ENCODE results near the gene TRIOBP. TPM values are rescaled to one million over a fixed set of nuclear protein-coding genes. Genes with fewer than 3 reads are reported as not detected.

The TRIOBP gene
- total RNA-seq, 1 donor from 2014 or later: 33.7 TPM

GRCh38 chr22:37809672-37810333 is 113.0 kb downstream of the TRIOBP start:
- TF ChIP-seq, protein P1, sequence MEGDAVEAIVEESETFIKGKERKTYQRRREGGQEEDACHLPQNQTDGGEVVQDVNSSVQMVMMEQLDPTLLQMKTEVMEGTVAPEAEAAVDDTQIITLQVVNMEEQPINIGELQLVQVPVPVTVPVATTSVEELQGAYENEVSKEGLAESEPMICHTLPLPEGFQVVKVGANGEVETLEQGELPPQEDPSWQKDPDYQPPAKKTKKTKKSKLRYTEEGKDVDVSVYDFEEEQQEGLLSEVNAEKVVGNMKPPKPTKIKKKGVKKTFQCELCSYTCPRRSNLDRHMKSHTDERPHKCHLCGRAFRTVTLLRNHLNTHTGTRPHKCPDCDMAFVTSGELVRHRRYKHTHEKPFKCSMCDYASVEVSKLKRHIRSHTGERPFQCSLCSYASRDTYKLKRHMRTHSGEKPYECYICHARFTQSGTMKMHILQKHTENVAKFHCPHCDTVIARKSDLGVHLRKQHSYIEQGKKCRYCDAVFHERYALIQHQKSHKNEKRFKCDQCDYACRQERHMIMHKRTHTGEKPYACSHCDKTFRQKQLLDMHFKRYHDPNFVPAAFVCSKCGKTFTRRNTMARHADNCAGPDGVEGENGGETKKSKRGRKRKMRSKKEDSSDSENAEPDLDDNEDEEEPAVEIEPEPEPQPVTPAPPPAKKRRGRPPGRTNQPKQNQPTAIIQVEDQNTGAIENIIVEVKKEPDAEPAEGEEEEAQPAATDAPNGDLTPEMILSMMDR (IDR thresholded peaks at IDR 0.05; ENCODE audit: partially characterized antibody, unreplicated experiment): no peak
- peaks cover 10% of the 10 kb centered on the region for H3K4me1 Mint-ChIP-seq (ENCODE audit: low read depth, unreplicated experiment)
- no peak overlapping the region for H3K27ac Mint-ChIP-seq (ENCODE audit: unreplicated experiment)
- H3K27me3 Mint-ChIP-seq (ENCODE audit: unreplicated experiment): peaks cover 5% of the 10 kb centered on the region
- no peaks in the 10 kb centered on the region for H3K36me3 Mint-ChIP-seq (ENCODE audit: unreplicated experiment)
- no peak for DNase-seq
- no peak overlapping the region for H3K4me3 Mint-ChIP-seq (ENCODE audit: unreplicated experiment)
- H3K9me3 Mint-ChIP-seq (ENCODE audit: unreplicated experiment): peaks cover 6% of the 10 kb centered on the region

DNA sequence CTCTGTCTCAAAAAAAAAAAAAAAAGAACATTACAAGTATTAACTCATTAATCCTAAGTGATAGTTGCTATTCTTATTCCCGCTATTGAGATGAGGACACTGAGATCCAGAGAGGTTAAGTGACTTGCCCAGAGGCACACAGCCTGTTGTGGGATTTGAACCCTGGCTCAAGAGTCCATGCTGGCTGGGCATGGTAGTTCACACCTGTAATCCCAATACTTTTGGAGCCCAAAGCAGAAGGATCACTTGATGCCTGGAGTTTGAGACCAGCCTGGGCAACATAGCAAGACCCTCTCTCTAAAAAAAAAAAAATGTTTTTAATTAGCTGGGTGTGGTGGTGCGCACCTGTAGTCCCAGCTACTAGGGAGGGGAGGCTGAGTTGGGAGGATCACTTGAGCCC is 115.0 kb downstream of the TRIOBP start:
- H3K9me3 Mint-ChIP-seq (ENCODE audit: unreplicated experiment): peaks cover 5% of the 10 kb centered on the region
- no peak overlapping the region for H3K4me3 Mint-ChIP-seq (ENCODE audit: unreplicated experiment)
- TF ChIP-seq, protein P1 (IDR thresholded peaks at IDR 0.05; ENCODE audit: partially characterized antibody, unreplicated experiment): no peak
- peaks cover under 1% of the 10 kb centered on the region for H3K27me3 Mint-ChIP-seq (ENCODE audit: unreplicated experiment)
- H3K4me1 Mint-ChIP-seq (ENCODE audit: low read depth, unreplicated experiment): no peaks in the 10 kb centered on the region
- DNase-seq: no peak
- no peaks in the 10 kb centered on the region for H3K36me3 Mint-ChIP-seq (ENCODE audit: unreplicated experiment)
- no peak overlapping the region for H3K27ac Mint-ChIP-seq (ENCODE audit: unreplicated experiment)

- DNase-seq: no peak
- TF ChIP-seq, protein P1 (IDR thresholded peaks at IDR 0.05; ENCODE audit: partially characterized antibody, unreplicated experiment): no peak
- Mint-ChIP-seq H3K4me3 (ENCODE audit: unreplicated experiment) (no peak overlapping the region), H3K36me3 (ENCODE audit: unreplicated experiment) (no peaks in the 10 kb centered on the region), H3K9me3 (ENCODE audit: unreplicated experiment) (peaks cover 3% of the 10 kb centered on the region), H3K27me3 (ENCODE audit: unreplicated experiment) (no peaks in the 10 kb centered on the region), H3K27ac (ENCODE audit: unreplicated experiment) (no peak overlapping the region), H3K4me1 (ENCODE audit: low read depth, unreplicated experiment) (peaks cover 2% of the 10 kb centered on the region)
These were observed 116.2 kb downstream of the TRIOBP start for GRCh38 chr22:37812869-37813678.

- H3K4me1 Mint-ChIP-seq (ENCODE audit: low read depth, unreplicated experiment): peaks cover 2% of the 10 kb centered on the region
- peaks cover 4% of the 10 kb centered on the region for H3K9me3 Mint-ChIP-seq (ENCODE audit: unreplicated experiment)
- peaks cover 9% of the 10 kb centered on the region for H3K27me3 Mint-ChIP-seq (ENCODE audit: unreplicated experiment)
- TF ChIP-seq, protein P1 (IDR thresholded peaks at IDR 0.05; ENCODE audit: partially characterized antibody, unreplicated experiment): no peak
- no peak overlapping the region for H3K4me3 Mint-ChIP-seq (ENCODE audit: unreplicated experiment)
- no peak overlapping the region for H3K27ac Mint-ChIP-seq (ENCODE audit: unreplicated experiment)
- H3K36me3 Mint-ChIP-seq (ENCODE audit: unreplicated experiment): no peaks in the 10 kb centered on the region
- no peak for DNase-seq
These were observed 118.7 kb downstream of the TRIOBP start for GRCh38 chr22:37815593-37815992.
